HG03103 (cell line): Measurements from ENCODE around the gene ZNF800.

ENCODE experiments used
- ATAC-seq: cut with Tn5 transposase; IDR thresholded peaks from one replicate; pipeline ENCODE4 v1.9.1; 2021; ENCODE audit warnings: low read depth; ENCODE audit not compliant: unreplicated experiment

Gene ZNF800

GRCh38 chr7:127349881-127350280 lies 42.6 kb downstream of the ZNF800 start:
- no peak for ATAC-seq

- ATAC-seq, result no peak
Measured at GRCh38 chr7:127348247-127348631, 44.3 kb downstream of the ZNF800 start.

GRCh38 chr7:127347567-127348246 lies 44.8 kb downstream of the ZNF800 start:
- ATAC-seq, result peak; percentile 98

GRCh38 chr7:127346575-127347256 lies 45.8 kb downstream of the ZNF800 start:
- ATAC-seq, result no peak

GRCh38 chr7:127342596-127342995 lies 49.9 kb downstream of the ZNF800 start:
- ATAC-seq, result no peak

- ATAC-seq, result no peak
Measured at GRCh38 chr7:127338122-127338521, 54.4 kb downstream of the ZNF800 start.

- ATAC-seq, result no peak
Measured at GRCh38 chr7:127337581-127337980, 54.9 kb downstream of the ZNF800 start.

GRCh38 chr7:127336458-127336857 lies 56.0 kb downstream of the ZNF800 start:
- ATAC-seq, result no peak

- no peak for ATAC-seq
Measured at GRCh38 chr7:127332880-127333279, 59.6 kb downstream of the ZNF800 start.

GRCh38 chr7:127330070-127330469 lies 62.4 kb downstream of the ZNF800 start:
- ATAC-seq, result no peak

- no peak for ATAC-seq
Measured at GRCh38 chr7:127322832-127323493, 69.5 kb downstream of the ZNF800 start.

- no peak for ATAC-seq
Measured at GRCh38 chr7:127322351-127322750, 70.2 kb downstream of the ZNF800 start.

- no peak for ATAC-seq
Measured at GRCh38 chr7:127320974-127321373, 71.5 kb downstream of the ZNF800 start.
